H1 (cell line): ENCODE measurements around the gene RNF38. TPM values are rescaled to one million over a fixed set of nuclear protein-coding genes. Genes with fewer than 3 reads are reported as not detected.

Experiments used
- CTCF ChIA-PET: fragments of 300-600 bp; sonication (Branson Sonifier 250); formaldehyde crosslinking; loops from one replicate; lab custom pipeline; 2021; ENCODE audit not compliant: partially characterized antibody; lab: Charles Lee
- POLR2A ChIA-PET: fragments of 300-600 bp; sonication (Branson Sonifier 250); formaldehyde crosslinking; loops from one replicate; lab custom pipeline; 2021; ENCODE audit warnings: inconsistent platforms; ENCODE audit not compliant: partially characterized antibody; lab: Charles Lee
- DNase-seq, 2 experiments: peaks; one replicate each; pipeline versions ENCODE4 v3.0.0 to v3.0.0-alpha.2; 2010 to 2022; ENCODE audit warnings: low spot score in 2 of 2, low read depth in 1 of 2, mixed read lengths in 1 of 2
- FAIRE-seq: peaks from 2 replicates; lab custom pipeline; 2011; peaks lifted over from hg19 to GRCh38; lab: Jason Lieb, UNC
- H2AFZ ChIP-seq: 2 replicates; pipeline ENCODE4 v1.8.1; 2012; ENCODE audit warnings: low read length, inconsistent platforms
- H2AK5ac ChIP-seq: 2 replicates; pipeline ENCODE4 v1.6.1; 2013; ENCODE audit warnings: low read depth, low read length
- H2BK120ac ChIP-seq: replicated peaks from 2 replicates; pipeline ENCODE3; 2013; ENCODE audit warnings: low read depth, low read length, inconsistent platforms
- H2BK12ac ChIP-seq: 2 replicates; pipeline ENCODE4 v1.6.1; 2013; ENCODE audit warnings: low read depth, low read length
- H2BK15ac ChIP-seq: 2 replicates; pipeline ENCODE4 v1.6.1; 2013; ENCODE audit warnings: low read length
- H2BK20ac ChIP-seq: 2 replicates; pipeline ENCODE4 v1.6.1; 2013; ENCODE audit warnings: low read length
- H2BK5ac ChIP-seq: 2 replicates; pipeline ENCODE4 v1.6.1; 2013; ENCODE audit warnings: low read depth, low read length
- H3K14ac ChIP-seq: 2 replicates; pipeline ENCODE4 v1.6.1; 2013; ENCODE audit warnings: inconsistent platforms; ENCODE audit not compliant: insufficient read length
- H3K18ac ChIP-seq: 2 replicates; pipeline ENCODE4 v1.6.1; 2013; ENCODE audit warnings: low read length; ENCODE audit errors: extremely low read depth
- H3K23ac ChIP-seq: 2 replicates; pipeline ENCODE4 v1.6.1; 2013; ENCODE audit warnings: inconsistent platforms; ENCODE audit not compliant: insufficient read length
- H3K23me2 ChIP-seq: 2 replicates; pipeline ENCODE4 v1.6.1; 2013; ENCODE audit warnings: low read depth, low read length
- H3K27ac ChIP-seq: 2 replicates; pipeline ENCODE4 v1.6.1; 2011; ENCODE audit warnings: low read depth, low read length, inconsistent platforms
- H3K27me3 ChIP-seq, 4 experiments: replicated peaks in 1 of 4; 1 replicate in 1 of 4; 2 replicates in 3 of 4; pipeline versions ENCODE4 v1.6.1 to v1.8.1; 2011 to 2013; ENCODE audit warnings: low read length in 3 of 4, mild to moderate bottlenecking in 3 of 4, inconsistent platforms in 2 of 4, mixed read lengths in 2 of 4, moderate library complexity in 1 of 4; ENCODE audit not compliant: control insufficient read depth in 3 of 4, insufficient read depth in 3 of 4; ENCODE audit errors: extremely low read depth in 1 of 4
- H3K36me3 ChIP-seq, 4 experiments: 2 replicates each; pipeline versions ENCODE4 v1.6.1 to v1.8.1; 2011 to 2013; ENCODE audit warnings: mild to moderate bottlenecking in 4 of 4, low read length in 3 of 4, moderate library complexity in 2 of 4, control low read depth in 1 of 4, inconsistent platforms in 1 of 4; ENCODE audit not compliant: insufficient read depth in 4 of 4, control insufficient read depth in 2 of 4
- H3K4ac ChIP-seq: replicated peaks from 2 replicates; pipeline ENCODE3; 2013; ENCODE audit warnings: low read length, low read depth, mixed read lengths, inconsistent platforms; ENCODE audit not compliant: insufficient read length
- H3K4me1 ChIP-seq, 4 experiments: replicated peaks in 1 of 4; 1 replicate in 1 of 4; 2 replicates in 3 of 4; pipeline versions ENCODE4 v1.6.1 to v1.8.1; 2011 to 2013; ENCODE audit warnings: low read length in 3 of 4, inconsistent platforms in 2 of 4, mixed read lengths in 1 of 4; ENCODE audit not compliant: insufficient read depth in 4 of 4, control insufficient read depth in 3 of 4
- H3K4me2 ChIP-seq, 2 experiments: 2 replicates each; pipeline versions ENCODE4 v1.6.1 to v1.8.1; 2011 to 2013; ENCODE audit warnings: low read depth in 2 of 2, low read length in 2 of 2, control low read depth in 1 of 2, inconsistent platforms in 1 of 2, mild to moderate bottlenecking in 1 of 2; ENCODE audit not compliant: insufficient read depth in 1 of 2
- H3K4me3 ChIP-seq, 4 experiments: fragments of 200-600, 300-600 bp in 1 of 4; sonication (generic), shearing (Covaris generic), sonication (Bioruptor Twin) in 1 of 4; 2 replicates each; pipeline versions ENCODE4 v1.5.1 to v1.8.1; 2011 to 2016; ENCODE audit warnings: low read length in 4 of 4, low read depth in 3 of 4, control low read depth in 2 of 4, inconsistent platforms in 2 of 4, mild to moderate bottlenecking in 2 of 4, mixed read lengths in 1 of 4, moderate library complexity in 1 of 4; ENCODE audit not compliant: insufficient read depth in 2 of 4; ENCODE audit errors: extremely low read depth in 1 of 4
- H3K56ac ChIP-seq: replicated peaks from 2 replicates; pipeline ENCODE3; 2013; ENCODE audit warnings: low read depth, mild to moderate bottlenecking, mixed read lengths, low read length, inconsistent platforms; ENCODE audit not compliant: insufficient read length
- H3K79me1 ChIP-seq: 2 replicates; pipeline ENCODE4 v1.6.1; 2013; ENCODE audit warnings: low read depth, low read length, control low read depth
- H3K79me2 ChIP-seq, 2 experiments: 2 replicates each; pipeline versions ENCODE4 v1.6.1 to v1.8.1; 2012 to 2013; ENCODE audit warnings: low read length in 2 of 2, mild to moderate bottlenecking in 2 of 2, inconsistent platforms in 1 of 2; ENCODE audit not compliant: insufficient read depth in 2 of 2, control insufficient read depth in 1 of 2
- H3K9ac ChIP-seq, 4 experiments: replicated peaks in 1 of 4; 1 replicate in 1 of 4; 2 replicates in 3 of 4; pipeline versions ENCODE4 v1.6.1 to v1.8.1; 2011 to 2013; ENCODE audit warnings: low read depth in 3 of 4, low read length in 3 of 4, control low read depth in 2 of 4, mild to moderate bottlenecking in 2 of 4, moderate library complexity in 2 of 4, inconsistent platforms in 1 of 4; ENCODE audit errors: extremely low read depth in 1 of 4
- H3K9me3 ChIP-seq, 2 experiments: 2 replicates each; pipeline versions ENCODE4 v1.6.1 to v1.8.1; 2012 to 2013; ENCODE audit warnings: mild to moderate bottlenecking in 2 of 2, moderate library complexity in 2 of 2, control low read depth in 1 of 2, inconsistent platforms in 1 of 2, low read depth in 1 of 2, low read length in 1 of 2, mixed read lengths in 1 of 2; ENCODE audit not compliant: insufficient read depth in 2 of 2
- H4K20me1 ChIP-seq, 2 experiments: replicated peaks in 1 of 2; 2 replicates each; pipeline versions ENCODE3 to v1.8.1; 2011 to 2013; ENCODE audit warnings: inconsistent platforms in 2 of 2, low read length in 2 of 2, mild to moderate bottlenecking in 1 of 2; ENCODE audit not compliant: insufficient read depth in 2 of 2, control insufficient read depth in 1 of 2
- H4K5ac ChIP-seq: 2 replicates; pipeline ENCODE4 v1.6.1; 2013; ENCODE audit warnings: low read length, low read depth, mixed read lengths, inconsistent platforms; ENCODE audit not compliant: insufficient read length
- H4K8ac ChIP-seq: 2 replicates; pipeline ENCODE4 v1.8.0; 2013; ENCODE audit warnings: mild to moderate bottlenecking, moderate library complexity, low read length, inconsistent platforms; ENCODE audit not compliant: insufficient read depth; ENCODE audit errors: extremely low read depth
- H4K91ac ChIP-seq: replicated peaks from 2 replicates; pipeline ENCODE3; 2013; ENCODE audit warnings: low read length, mixed read lengths, inconsistent platforms; ENCODE audit not compliant: insufficient read length
- CBX5 ChIP-seq: fragments of 300-800, 300-1000 bp; sonication (generic); IDR thresholded peaks from 2 replicates; pipeline ENCODE4 v1.7.1; 2016; ENCODE audit warnings: antibody characterized with exemption, low read length, low read depth
- CTCF ChIP-seq, 3 experiments: IDR thresholded peaks; 1 replicate in 2 of 3; 2 replicates in 1 of 3; pipeline versions ENCODE4 v1.5.1 to v1.6.1; 2011; ENCODE audit warnings: low read length in 3 of 3, mild to moderate bottlenecking in 3 of 3, inconsistent platforms in 2 of 3, low read depth in 1 of 3, moderate library complexity in 1 of 3; ENCODE audit not compliant: insufficient read depth in 1 of 3; ENCODE audit errors: control extremely low read depth in 1 of 3
- KDM1A ChIP-seq: fragments of 200-600, 300-600 bp; sonication (generic); IDR thresholded peaks from 2 replicates; pipeline ENCODE4 v1.7.1; 2016; ENCODE audit warnings: mild to moderate bottlenecking, low read length, borderline replicate concordance
- RAD21 ChIP-seq, 2 experiments: IDR thresholded peaks in 1 of 2; conservative IDR thresholded peaks in 1 of 2; 2 replicates each; pipeline ENCODE4 v1.6.1; 2011; ENCODE audit warnings: low read depth in 2 of 2, low read length in 2 of 2, improper control_type of control experiment in 1 of 2, inconsistent platforms in 1 of 2, mild to moderate bottlenecking in 1 of 2, moderate library complexity in 1 of 2
- RBBP5 ChIP-seq: IDR thresholded peaks from 2 replicates; pipeline ENCODE4 v1.7.1; 2012; ENCODE audit warnings: low read depth, mild to moderate bottlenecking, inconsistent platforms, low read length, moderate library complexity, borderline replicate concordance
- TAF1 ChIP-seq: IDR thresholded peaks from 2 replicates; pipeline ENCODE4 v1.6.1; 2011; ENCODE audit warnings: mild to moderate bottlenecking, low read depth, low read length
- WGBS, 2 experiments: shearing (Covaris generic) in 1 of 2; methylation state at CpG; one replicate each; pipeline versions ENCODE4 v1.1.6 to v1.1.7; 2013 to 2015; ENCODE audit warnings: low lambda C conversion rate in 2 of 2, mixed read lengths in 2 of 2, inconsistent platforms in 1 of 2, low coverage in 1 of 2, missing lambda C conversion rate in 1 of 2; ENCODE audit not compliant: insufficient replicate concordance in 2 of 2, insufficient coverage in 1 of 2, insufficient read length in 1 of 2; ENCODE audit errors: extremely low coverage in 1 of 2, missing lambda C conversion rate in 1 of 2; 5-methylcytosine and 5-hydroxymethylcytosine counted together
- polyA plus RNA-seq, 7 experiments: library from polyadenylated mRNA; depleted of rRNA in 3 of 7; stranded (reverse) in 5 of 7; unstranded in 2 of 7; fragments of >200 nt in 5 of 7; fragments of 200-250 nt in 2 of 7; gene quantifications; 1 replicate in 5 of 7; 2 replicates in 1 of 7; 4 replicates in 1 of 7; pipeline versions ENCODE4 v1.2.1 to v1.2.3, GENCODE V29; 2011 to 2013; ENCODE audit warnings: missing spikeins in 2 of 7, mixed read lengths in 2 of 7
- total RNA-seq: library from RNA; stranded (reverse); fragmentation: NEBNext Ultra II Directional; extraction: Animal tissue kit (Norgen Biotek cat#: 25700); gene quantifications from 2 replicates; pipeline ENCODE4 v1.2.1, GENCODE V29; 2021

RNF38 gene
- total and polyA plus RNA-seq, 2 of the 8 experiments (the other 6 are each of a cell fraction or from before 2014, with no cell fraction given): 54.9 to 60.9 TPM

DNA sequence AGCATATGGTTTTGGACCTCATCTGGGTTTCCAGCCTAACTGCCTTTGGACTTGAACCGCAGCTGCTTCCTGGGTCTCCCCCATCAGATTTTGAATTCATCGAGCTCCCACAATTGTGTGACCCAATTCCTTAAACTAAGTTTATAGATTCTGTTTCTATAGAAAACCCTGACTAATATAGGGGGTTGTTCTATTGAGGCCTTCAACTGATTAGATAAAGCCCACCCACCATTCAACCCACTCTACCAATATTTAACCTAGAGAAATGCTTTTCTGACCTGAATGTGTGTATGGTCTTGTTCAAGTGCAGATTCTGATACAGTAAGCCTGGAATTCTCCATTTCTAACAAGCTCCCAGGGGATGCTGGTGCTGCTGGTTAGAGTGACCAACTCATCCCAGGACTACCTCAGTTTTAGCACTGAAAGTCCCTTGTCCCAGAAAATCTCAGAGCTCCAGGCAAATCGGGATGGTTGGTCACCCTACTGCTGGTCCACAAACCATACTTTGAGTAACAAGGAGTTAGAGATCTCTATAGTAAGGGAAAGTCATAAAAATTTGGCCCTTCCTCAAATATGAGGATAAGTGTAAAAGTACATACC, 110.1 kb downstream of the RNF38 start:
- H2BK20ac ChIP-seq: no peak overlapping the region
- FAIRE-seq: no peak
- no peak overlapping the region for H4K91ac ChIP-seq
- H3K36me3 ChIP-seq: no peaks in the 10 kb centered on the region
- no peaks in the 10 kb centered on the region for H4K20me1 ChIP-seq
- H3K18ac ChIP-seq: no peak overlapping the region
- no peak overlapping the region for H2BK12ac ChIP-seq
- H2BK15ac ChIP-seq: no peak overlapping the region
- H4K8ac ChIP-seq: no peak overlapping the region
- no peak for DNase-seq
- H3K23ac ChIP-seq: no peak overlapping the region
- no peaks in the 10 kb centered on the region for H3K23me2 ChIP-seq
- no peak overlapping the region for H3K14ac ChIP-seq
- no peak overlapping the region for H3K27ac ChIP-seq
- H2AFZ ChIP-seq: no peak overlapping the region
- no peak overlapping the region for H2BK120ac ChIP-seq
- H3K4me3 ChIP-seq: no peak overlapping the region
- peaks cover 0 to 6% (median 2%) of the 10 kb centered on the region in 4 experiments; a peak in 4 of 7 replicates for H3K4me1 ChIP-seq
- CTCF ChIA-PET: interaction anchor here (0.7 to 3.1 kb wide), 2 partner anchors 10 to 11 kb away, joined by 3 to 11 read pairs; no protein-coding TSS in a partner anchor
- no peaks in the 10 kb centered on the region for H3K79me1 ChIP-seq
- no peak overlapping the region for H3K9ac ChIP-seq
- 89% methylated on average over 3 of the region's 3 CpGs; no CpG with 5 or more reads in 1 of the 2 experiments for WGBS, 2 experiments
- no peaks in the 10 kb centered on the region for H3K9me3 ChIP-seq
- no peaks in the 10 kb centered on the region for H3K27me3 ChIP-seq
- H2BK5ac ChIP-seq: no peak overlapping the region
- no peak overlapping the region for H2AK5ac ChIP-seq
- H3K56ac ChIP-seq: no peak overlapping the region
- no peak overlapping the region for H3K4me2 ChIP-seq
- H4K5ac ChIP-seq: no peak overlapping the region
- POLR2A ChIA-PET: interaction anchor here (1.5 kb wide), 1 partner anchor 30 kb away, joined by 3 read pairs; no protein-coding TSS in a partner anchor
- H3K4ac ChIP-seq: no peak overlapping the region
- no peaks in the 10 kb centered on the region for H3K79me2 ChIP-seq
- no peak for TF ChIP-seq RBBP5
- TF ChIP-seq RAD21 (IDR thresholded peaks at IDR 0.05 in 1 of 2, conservative IDR thresholded peaks at IDR 0.05 in 1 of 2; ENCODE audit: low read depth in 2 of 2, low read length in 2 of 2): no peak
- TF ChIP-seq TAF1: no peak
- no peak for TF ChIP-seq KDM1A
- no peak for TF ChIP-seq CTCF (IDR thresholded peaks at IDR 0.05; ENCODE audit: control extremely low read depth in 1 of 3, insufficient read depth in 1 of 3, low read depth in 1 of 3, low read length in 3 of 3)
- no peak for TF ChIP-seq CBX5
